Fibroblast of mammary gland (primary cell): Measurements from ENCODE around the gene HECTD2.

Source experiments
- DNase-seq: peaks from one replicate; pipeline ENCODE4 v3.0.0-alpha.2; 2010; ENCODE audit warnings: low read depth
- H3K4me3 ChIP-seq: 2 replicates; pipeline ENCODE4 v1.5.1; 2011; ENCODE audit warnings: low read depth, mild to moderate bottlenecking, low read length, moderate library complexity; ENCODE audit not compliant: control insufficient read depth
- CTCF ChIP-seq: conservative IDR thresholded peaks from 2 replicates; pipeline ENCODE4 v1.5.1; 2011; ENCODE audit warnings: low read depth, low read length, inconsistent platforms; ENCODE audit not compliant: control insufficient read depth, insufficient read depth

Gene HECTD2

GRCh38 chr10:91487911-91488582 lies 77.9 kb downstream of the HECTD2 start:
- no peak overlapping the region for H3K4me3 ChIP-seq
- DNase-seq, result no peak
- no peak for TF ChIP-seq CTCF

GRCh38 chr10:91493313-91493712 lies 83.2 kb downstream of the HECTD2 start:
- DNase-seq, result peak; percentile 72
- no peak overlapping the region for H3K4me3 ChIP-seq
- peak; percentile 39 for TF ChIP-seq CTCF

GRCh38 chr10:91495402-91495801 lies 85.3 kb downstream of the HECTD2 start:
- peak; percentile 32 for DNase-seq
- H3K4me3 ChIP-seq, result no peak overlapping the region
- no peak for TF ChIP-seq CTCF

- DNase-seq, result no peak
- TF ChIP-seq CTCF, result no peak
- no peak overlapping the region for H3K4me3 ChIP-seq
Measured at GRCh38 chr10:91496016-91496415, 85.9 kb downstream of the HECTD2 start.

- peak; percentile 83 for DNase-seq
- no peak overlapping the region for H3K4me3 ChIP-seq
- TF ChIP-seq CTCF, result no peak
Measured at GRCh38 chr10:91511549-91512330, 101.6 kb downstream of the HECTD2 start.

- no peak for DNase-seq
- no peak for TF ChIP-seq CTCF
- H3K4me3 ChIP-seq, result no peak overlapping the region
Measured at GRCh38 chr10:91512458-91512857, 102.3 kb downstream of the HECTD2 start.
